NB4 (cell line): ENCODE measurements around the gene PRG3.
A peak's percentile ranks its signal among the peaks of the same experiment; 100 is the strongest.

ENCODE experiments used
- DNase-seq: peaks from one replicate; pipeline ENCODE4 v3.0.0; 2010; ENCODE audit warnings: low read depth
- H3K4me3 ChIP-seq: one replicate; pipeline ENCODE4 v1.5.1; 2011; ENCODE audit warnings: mild to moderate bottlenecking, low read depth, low read length, moderate library complexity
- MYC ChIP-seq: IDR thresholded peaks from 2 replicates; pipeline ENCODE4 v1.6.1; 2011; ENCODE audit warnings: low read depth, low read length
- POLR2A ChIP-seq: IDR thresholded peaks from 2 replicates; pipeline ENCODE4 v1.6.1; 2011; ENCODE audit warnings: mild to moderate bottlenecking; ENCODE audit not compliant: insufficient read length; ENCODE audit errors: extremely low read depth
- TF ChIP-seq, protein P1 (sequence below): IDR thresholded peaks from one replicate; pipeline ENCODE4 v1.5.1; 2012; ENCODE audit warnings: low read depth, low read length
- TF ChIP-seq, protein P2 (sequence below): IDR thresholded peaks from 2 replicates; pipeline ENCODE4 v1.6.1; 2011; ENCODE audit warnings: low read depth, low read length

Gene PRG3, protein sequence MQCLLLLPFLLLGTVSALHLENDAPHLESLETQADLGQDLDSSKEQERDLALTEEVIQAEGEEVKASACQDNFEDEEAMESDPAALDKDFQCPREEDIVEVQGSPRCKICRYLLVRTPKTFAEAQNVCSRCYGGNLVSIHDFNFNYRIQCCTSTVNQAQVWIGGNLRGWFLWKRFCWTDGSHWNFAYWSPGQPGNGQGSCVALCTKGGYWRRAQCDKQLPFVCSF

DNA sequence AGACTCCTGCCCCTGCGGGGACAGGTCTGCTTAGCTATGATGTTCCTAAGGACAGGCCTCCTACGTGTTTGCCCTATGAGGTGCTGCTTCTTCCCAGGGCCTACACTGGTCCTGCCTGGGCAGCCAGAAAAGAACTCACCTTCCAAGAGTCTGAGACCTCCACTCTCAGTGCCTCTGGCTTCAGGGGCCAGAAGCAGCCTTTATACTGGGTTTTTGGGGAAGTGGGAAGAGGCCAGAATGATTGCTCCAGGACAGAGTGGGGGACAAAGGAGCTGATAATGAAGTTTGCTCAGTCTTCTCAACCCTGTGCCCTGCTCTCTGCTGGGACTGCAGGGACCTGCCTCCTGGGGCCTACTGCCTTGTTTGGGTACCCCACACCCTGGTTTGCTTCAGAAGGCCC lies at the start of gene PRG3:
Gene PRG3, minus strand, starts transcription at position 176 of the 400 bp plus-strand sequence. CDS start 442 bp downstream, outside the sequence.
- DNase-seq = no peak
- no peak within 1 kb of the TSS for H3K4me3 ChIP-seq
- TF ChIP-seq POLR2A (no peak), MYC (no peak)
- TF ChIP-seq, protein P1, sequence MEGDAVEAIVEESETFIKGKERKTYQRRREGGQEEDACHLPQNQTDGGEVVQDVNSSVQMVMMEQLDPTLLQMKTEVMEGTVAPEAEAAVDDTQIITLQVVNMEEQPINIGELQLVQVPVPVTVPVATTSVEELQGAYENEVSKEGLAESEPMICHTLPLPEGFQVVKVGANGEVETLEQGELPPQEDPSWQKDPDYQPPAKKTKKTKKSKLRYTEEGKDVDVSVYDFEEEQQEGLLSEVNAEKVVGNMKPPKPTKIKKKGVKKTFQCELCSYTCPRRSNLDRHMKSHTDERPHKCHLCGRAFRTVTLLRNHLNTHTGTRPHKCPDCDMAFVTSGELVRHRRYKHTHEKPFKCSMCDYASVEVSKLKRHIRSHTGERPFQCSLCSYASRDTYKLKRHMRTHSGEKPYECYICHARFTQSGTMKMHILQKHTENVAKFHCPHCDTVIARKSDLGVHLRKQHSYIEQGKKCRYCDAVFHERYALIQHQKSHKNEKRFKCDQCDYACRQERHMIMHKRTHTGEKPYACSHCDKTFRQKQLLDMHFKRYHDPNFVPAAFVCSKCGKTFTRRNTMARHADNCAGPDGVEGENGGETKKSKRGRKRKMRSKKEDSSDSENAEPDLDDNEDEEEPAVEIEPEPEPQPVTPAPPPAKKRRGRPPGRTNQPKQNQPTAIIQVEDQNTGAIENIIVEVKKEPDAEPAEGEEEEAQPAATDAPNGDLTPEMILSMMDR = no peak
- TF ChIP-seq, protein P2, sequence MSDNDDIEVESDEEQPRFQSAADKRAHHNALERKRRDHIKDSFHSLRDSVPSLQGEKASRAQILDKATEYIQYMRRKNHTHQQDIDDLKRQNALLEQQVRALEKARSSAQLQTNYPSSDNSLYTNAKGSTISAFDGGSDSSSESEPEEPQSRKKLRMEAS = no peak

DNA sequence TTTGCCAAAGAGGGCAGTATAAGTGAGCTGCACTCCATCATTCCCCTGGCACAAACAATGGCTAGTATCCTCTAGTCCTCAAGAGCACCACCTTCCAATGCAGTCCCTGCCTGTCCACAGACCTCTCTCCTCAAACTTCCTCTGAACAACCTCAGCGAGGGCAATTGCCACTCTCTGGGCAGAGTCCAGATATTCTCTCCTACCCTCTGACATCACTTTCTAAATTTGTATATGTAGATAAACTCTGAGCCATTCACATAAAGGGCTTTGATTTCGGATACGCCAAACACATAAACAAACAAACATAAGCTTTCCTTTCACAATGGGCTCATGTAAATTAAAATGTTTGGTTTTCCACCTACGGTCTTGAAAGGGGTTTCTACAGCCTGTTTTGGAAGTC lies 49.0 kb upstream of the PRG3 start:
- no peak for DNase-seq
- TF ChIP-seq POLR2A (no peak), MYC (no peak)
- TF ChIP-seq, protein P2 = no peak
- H3K4me3 ChIP-seq = no peak overlapping the region

DNA sequence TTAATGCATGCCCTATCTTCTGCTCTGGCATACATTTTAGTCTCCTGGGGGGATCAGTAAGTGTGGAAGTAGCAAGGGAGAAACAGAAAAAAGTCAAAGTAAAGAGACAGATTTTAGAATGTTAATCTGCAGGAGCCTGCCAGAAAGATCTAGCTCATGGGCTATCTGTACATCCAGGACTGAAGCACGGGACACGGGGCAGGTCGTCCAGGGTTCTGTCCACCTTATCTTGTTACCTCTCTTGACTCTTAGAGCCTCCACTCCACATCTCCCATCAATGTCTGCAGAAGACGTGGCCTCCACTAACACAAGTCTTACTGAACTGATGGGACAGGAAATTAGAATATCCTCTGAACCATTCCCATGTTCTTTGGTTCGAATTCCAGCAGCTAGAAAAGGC lies 47.7 kb upstream of the PRG3 start:
- H3K4me3 ChIP-seq = no peak overlapping the region
- TF ChIP-seq POLR2A = no peak
- TF ChIP-seq, protein P1 = no peak
- no peak for TF ChIP-seq MYC
- TF ChIP-seq, protein P2 = no peak
- DNase-seq = no peak

DNA sequence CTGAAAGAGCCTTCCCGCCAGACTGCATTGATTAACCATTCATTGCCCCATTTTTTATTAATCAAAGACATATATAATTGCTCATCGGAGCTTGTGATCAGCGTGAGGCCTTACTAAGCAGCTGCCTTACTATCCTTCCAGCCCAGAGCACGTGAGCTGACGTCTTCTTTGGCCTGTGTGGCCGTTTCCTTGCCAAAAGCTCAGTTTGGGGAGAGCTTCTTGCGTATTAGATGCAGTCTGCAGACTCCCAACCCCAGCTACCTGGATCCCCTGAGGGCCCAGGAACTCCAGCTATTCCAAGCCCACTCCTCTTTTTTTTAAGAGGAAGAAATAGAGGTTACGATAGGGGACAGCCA lies 46.8 kb upstream of the PRG3 start:
- TF ChIP-seq, protein P2 = no peak
- TF ChIP-seq, protein P1 = no peak
- TF ChIP-seq MYC (no peak), POLR2A (no peak)
- H3K4me3 ChIP-seq = no peak overlapping the region
- no peak for DNase-seq

DNA sequence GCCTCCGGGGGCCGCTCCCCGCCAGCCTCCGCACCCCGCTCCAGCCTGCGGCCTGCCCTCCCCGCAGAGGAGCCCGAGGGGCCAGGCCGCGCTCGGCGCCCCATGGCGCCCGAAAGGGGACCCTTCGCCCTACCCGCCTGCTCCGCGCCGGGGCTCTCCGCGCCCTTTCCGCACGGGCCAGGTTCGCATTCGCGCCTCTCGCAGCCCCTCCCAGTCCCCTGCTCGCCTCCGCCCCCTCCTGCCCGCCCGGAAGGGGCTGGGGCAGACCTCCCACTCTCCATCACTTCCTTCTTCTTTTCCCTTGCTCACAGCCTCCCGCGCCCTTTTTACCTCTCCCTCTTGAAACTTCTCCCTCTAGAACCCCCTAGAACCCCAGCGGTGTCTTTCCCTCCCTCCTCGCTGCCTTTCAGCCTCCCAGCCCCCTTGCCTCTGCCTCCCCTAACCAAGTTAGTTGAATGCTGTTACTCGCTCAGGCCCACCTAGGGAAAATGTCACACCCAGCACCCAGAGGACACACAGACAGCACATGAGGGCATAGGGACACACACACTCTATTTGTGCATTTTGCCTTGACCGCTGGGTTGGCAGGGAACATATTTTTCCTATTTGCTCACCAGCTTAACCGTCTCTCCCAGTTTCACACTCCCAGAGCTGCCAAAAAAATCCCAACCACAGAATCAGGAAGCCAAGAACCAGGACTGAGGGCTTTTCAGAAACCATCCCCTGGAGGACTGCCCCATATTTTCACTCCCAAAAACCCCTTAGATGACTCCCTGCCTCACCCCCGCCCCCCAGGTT lies 46.2 kb upstream of the PRG3 start, which contains the start of gene SLC43A3:
Gene SLC43A3, minus strand, starts transcription at position 193 of the 798 bp plus-strand sequence. CDS start 949 bp downstream, outside the sequence.
- peak; percentile 97 for DNase-seq
- TF ChIP-seq, protein P2 = peak; percentile 46; the same call in 1 of the 2 replicates
- TF ChIP-seq MYC = peak; percentile 60; the same call in 1 of the 2 replicates
- peak; percentile 93 for TF ChIP-seq POLR2A
- TF ChIP-seq, protein P1 = no peak
- H3K4me3 ChIP-seq = peak within 1 kb of the TSS; percentile 99

DNA sequence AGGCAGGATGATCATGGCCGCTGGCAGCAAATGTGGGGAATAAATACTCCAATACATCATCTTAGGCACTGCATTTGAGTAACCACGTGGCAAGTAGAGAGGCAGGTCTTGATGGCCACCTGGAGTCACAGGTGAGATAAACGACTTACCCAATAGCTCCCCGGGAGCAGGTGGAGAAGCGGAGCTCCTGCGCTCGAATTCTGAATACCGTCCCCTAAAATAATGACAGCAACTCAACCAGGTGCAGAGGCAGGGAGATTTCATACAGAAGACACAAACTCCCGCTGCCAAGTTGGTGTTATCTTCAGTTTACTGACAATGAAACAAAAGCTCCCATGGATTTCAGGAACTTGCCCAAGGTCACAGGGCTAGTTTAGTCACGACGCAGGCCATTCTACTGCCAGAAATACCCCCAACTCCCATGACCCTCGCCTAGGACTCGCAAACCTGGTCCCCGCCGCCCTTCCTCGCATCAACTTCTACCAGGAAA lies 45.5 kb upstream of the PRG3 start:
- peak overlapping the region; percentile 99 for H3K4me3 ChIP-seq
- peak; percentile 44 for DNase-seq
- TF ChIP-seq, protein P1 = no peak
- TF ChIP-seq, protein P2 = peak; percentile 90
- TF ChIP-seq MYC = peak; percentile 76
